ENCODE results near the gene MECR. TPM values are rescaled to one million over a fixed set of nuclear protein-coding genes. Genes with fewer than 3 reads are reported as not detected.
A peak's percentile ranks its signal among the peaks of the same experiment; 100 is the strongest.

MECR gene
- total and polyA plus RNA-seq, 2 experiments from 2014 or later = 25.7 to 32.3 TPM

DNA sequence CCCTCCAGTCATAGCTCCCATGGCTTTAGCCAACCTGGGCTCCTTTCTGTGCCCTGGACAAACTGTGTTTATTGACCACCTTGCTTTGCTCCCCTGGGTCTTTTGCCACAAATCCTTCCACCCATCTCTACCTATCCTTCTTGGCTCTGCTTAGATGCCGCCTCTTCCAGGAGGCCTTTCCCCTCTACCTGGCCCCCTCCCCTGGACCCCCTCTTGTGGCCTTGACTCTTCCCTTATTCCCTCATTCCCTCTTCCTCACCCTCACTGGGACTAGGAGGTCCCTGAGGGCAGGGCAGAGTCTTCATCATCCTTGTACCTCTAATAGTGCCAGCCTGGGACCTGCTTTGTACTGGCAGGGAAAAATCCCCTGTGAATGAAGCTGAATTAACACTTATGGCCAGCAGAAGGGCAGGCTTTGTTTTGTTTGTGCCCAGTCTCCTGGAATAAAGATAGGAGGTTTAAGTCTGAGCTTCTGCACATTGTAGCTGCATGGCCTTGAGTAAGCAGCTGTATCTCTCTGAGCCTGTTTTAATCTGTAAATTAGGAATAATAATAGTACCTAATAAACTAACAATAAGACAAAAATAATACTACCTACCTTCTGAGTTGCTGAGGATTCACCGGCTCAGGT, 19.3 kb upstream of the MECR start (continued):
- no peak for TF ChIP-seq CREB1 (CRISPR knock-in tag; IDR thresholded peaks at IDR 0.05; ENCODE audit: low read depth)
- no peak for TF ChIP-seq JUNB (IDR thresholded peaks at IDR 0.05; ENCODE audit: unreplicated experiment)
- TF ChIP-seq, protein P1, sequence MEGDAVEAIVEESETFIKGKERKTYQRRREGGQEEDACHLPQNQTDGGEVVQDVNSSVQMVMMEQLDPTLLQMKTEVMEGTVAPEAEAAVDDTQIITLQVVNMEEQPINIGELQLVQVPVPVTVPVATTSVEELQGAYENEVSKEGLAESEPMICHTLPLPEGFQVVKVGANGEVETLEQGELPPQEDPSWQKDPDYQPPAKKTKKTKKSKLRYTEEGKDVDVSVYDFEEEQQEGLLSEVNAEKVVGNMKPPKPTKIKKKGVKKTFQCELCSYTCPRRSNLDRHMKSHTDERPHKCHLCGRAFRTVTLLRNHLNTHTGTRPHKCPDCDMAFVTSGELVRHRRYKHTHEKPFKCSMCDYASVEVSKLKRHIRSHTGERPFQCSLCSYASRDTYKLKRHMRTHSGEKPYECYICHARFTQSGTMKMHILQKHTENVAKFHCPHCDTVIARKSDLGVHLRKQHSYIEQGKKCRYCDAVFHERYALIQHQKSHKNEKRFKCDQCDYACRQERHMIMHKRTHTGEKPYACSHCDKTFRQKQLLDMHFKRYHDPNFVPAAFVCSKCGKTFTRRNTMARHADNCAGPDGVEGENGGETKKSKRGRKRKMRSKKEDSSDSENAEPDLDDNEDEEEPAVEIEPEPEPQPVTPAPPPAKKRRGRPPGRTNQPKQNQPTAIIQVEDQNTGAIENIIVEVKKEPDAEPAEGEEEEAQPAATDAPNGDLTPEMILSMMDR (conservative IDR thresholded peaks at IDR 0.05; ENCODE audit: low read depth in 2 of 2) = no peak
- TF ChIP-seq, protein P2, sequence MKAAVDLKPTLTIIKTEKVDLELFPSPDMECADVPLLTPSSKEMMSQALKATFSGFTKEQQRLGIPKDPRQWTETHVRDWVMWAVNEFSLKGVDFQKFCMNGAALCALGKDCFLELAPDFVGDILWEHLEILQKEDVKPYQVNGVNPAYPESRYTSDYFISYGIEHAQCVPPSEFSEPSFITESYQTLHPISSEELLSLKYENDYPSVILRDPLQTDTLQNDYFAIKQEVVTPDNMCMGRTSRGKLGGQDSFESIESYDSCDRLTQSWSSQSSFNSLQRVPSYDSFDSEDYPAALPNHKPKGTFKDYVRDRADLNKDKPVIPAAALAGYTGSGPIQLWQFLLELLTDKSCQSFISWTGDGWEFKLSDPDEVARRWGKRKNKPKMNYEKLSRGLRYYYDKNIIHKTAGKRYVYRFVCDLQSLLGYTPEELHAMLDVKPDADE (IDR thresholded peaks at IDR 0.05) = no peak
- no peak for TF ChIP-seq STAT1 (IDR thresholded peaks at IDR 0.05; ENCODE audit: unreplicated experiment)
- TF ChIP-seq EZH2phosphoT487 (IDR thresholded peaks at IDR 0.05; ENCODE audit: unreplicated experiment) = no peak
- TF ChIP-seq, protein P3, sequence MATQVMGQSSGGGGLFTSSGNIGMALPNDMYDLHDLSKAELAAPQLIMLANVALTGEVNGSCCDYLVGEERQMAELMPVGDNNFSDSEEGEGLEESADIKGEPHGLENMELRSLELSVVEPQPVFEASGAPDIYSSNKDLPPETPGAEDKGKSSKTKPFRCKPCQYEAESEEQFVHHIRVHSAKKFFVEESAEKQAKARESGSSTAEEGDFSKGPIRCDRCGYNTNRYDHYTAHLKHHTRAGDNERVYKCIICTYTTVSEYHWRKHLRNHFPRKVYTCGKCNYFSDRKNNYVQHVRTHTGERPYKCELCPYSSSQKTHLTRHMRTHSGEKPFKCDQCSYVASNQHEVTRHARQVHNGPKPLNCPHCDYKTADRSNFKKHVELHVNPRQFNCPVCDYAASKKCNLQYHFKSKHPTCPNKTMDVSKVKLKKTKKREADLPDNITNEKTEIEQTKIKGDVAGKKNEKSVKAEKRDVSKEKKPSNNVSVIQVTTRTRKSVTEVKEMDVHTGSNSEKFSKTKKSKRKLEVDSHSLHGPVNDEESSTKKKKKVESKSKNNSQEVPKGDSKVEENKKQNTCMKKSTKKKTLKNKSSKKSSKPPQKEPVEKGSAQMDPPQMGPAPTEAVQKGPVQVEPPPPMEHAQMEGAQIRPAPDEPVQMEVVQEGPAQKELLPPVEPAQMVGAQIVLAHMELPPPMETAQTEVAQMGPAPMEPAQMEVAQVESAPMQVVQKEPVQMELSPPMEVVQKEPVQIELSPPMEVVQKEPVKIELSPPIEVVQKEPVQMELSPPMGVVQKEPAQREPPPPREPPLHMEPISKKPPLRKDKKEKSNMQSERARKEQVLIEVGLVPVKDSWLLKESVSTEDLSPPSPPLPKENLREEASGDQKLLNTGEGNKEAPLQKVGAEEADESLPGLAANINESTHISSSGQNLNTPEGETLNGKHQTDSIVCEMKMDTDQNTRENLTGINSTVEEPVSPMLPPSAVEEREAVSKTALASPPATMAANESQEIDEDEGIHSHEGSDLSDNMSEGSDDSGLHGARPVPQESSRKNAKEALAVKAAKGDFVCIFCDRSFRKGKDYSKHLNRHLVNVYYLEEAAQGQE (IDR thresholded peaks at IDR 0.05; ENCODE audit: unreplicated experiment) = no peak
- TF ChIP-seq POLR2AphosphoS5 (IDR thresholded peaks at IDR 0.05; ENCODE audit: low read depth) = no peak
- TF ChIP-seq NANOG (IDR thresholded peaks at IDR 0.05; ENCODE audit: borderline replicate concordance) = no peak
- no peak for TF ChIP-seq EZH2 (IDR thresholded peaks at IDR 0.05; ENCODE audit: low read depth, unreplicated experiment)
- no peak for TF ChIP-seq ZNF114 (CRISPR knock-in tag; IDR thresholded peaks at IDR 0.05)

DNA sequence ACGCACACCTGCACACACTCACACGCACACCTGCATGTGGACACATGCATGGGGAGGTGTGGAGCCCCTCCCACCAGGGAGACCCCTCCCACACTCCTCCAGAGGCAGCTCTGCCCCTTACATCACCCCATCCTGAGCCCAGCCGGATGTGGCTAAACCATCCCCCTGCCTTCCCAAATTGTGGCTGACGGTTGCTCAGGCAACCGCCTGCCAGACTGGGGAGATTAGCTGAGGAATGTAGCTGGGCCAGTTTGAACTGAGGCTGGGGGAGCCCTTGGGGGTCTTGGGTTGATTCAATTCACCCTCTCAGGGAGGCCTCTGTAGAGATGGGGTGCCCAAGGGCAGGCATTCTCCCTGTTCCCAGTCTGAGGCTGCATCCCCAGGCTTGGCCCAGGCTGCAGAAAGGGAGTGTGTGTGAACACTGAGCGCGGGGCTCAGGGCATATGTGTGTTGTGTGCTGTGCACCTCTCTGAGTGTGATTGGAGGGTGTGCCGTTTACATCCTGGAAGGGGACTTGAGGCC, 18.5 kb upstream of the MECR start:
- Mint-ChIP-seq H3K36me3 (ENCODE audit: low read depth) (no peaks in the 10 kb centered on the region; the same call in 2 of the 3 replicates), H3K4me1 (peaks cover 38% of the 10 kb centered on the region), H3K9me3 (no peaks in the 10 kb centered on the region; the same call in 2 of the 3 replicates), H3K27me3 (ENCODE audit: insufficient read depth, low read depth, poor library complexity) (peaks cover 14% of the 10 kb centered on the region), H3K27ac (peak overlapping the region; percentile 95), H3K4me3 (peak overlapping the region; percentile 43; the same call in 2 of the 3 replicates)
- H3K4me1 ChIP-seq (ENCODE audit: insufficient read depth) = peaks cover 29% of the 10 kb centered on the region
- H3K4me3 ChIP-seq = peak overlapping the region; percentile 37
- H3K9me2 ChIP-seq (ENCODE audit: insufficient read depth) = no peaks in the 10 kb centered on the region
- no peaks in the 10 kb centered on the region for H3K36me3 ChIP-seq (ENCODE audit: insufficient read depth)
- no peaks in the 10 kb centered on the region for H3K79me2 ChIP-seq (replicated peaks; ENCODE audit: insufficient read depth)
- peak overlapping the region; percentile 96 for H3K27ac ChIP-seq (ENCODE audit: low read depth)
- H3F3A ChIP-seq (replicated peaks; ENCODE audit: low read depth) = no peaks in the 10 kb centered on the region
- H2AFZ ChIP-seq = no peak overlapping the region
- ATAC-seq (peak; percentile 95), DNase-seq (ENCODE audit: low spot score) (peak; percentile 97)
- H3K27me3 ChIP-seq (ENCODE audit: insufficient read depth) = no peaks in the 10 kb centered on the region
- no peaks in the 10 kb centered on the region for H4K20me1 ChIP-seq (replicated peaks; ENCODE audit: insufficient read depth)
- peak; percentile 24; the same call in 1 of the 2 replicates for TF ChIP-seq NANOG (IDR thresholded peaks at IDR 0.05; ENCODE audit: borderline replicate concordance)
- no peak for TF ChIP-seq ZNF114 (CRISPR knock-in tag; IDR thresholded peaks at IDR 0.05)
- TF ChIP-seq, protein P1 (conservative IDR thresholded peaks at IDR 0.05; ENCODE audit: low read depth in 2 of 2) = no peak
- TF ChIP-seq EZH2phosphoT487 (IDR thresholded peaks at IDR 0.05; ENCODE audit: unreplicated experiment) = no peak
- 0 out of 2 replicates have a peak, but pooled peaks have one; percentile 25 for TF ChIP-seq POLR2AphosphoS5 (IDR thresholded peaks at IDR 0.05; ENCODE audit: low read depth)
- TF ChIP-seq, protein P2 (IDR thresholded peaks at IDR 0.05) = peak; percentile 9; the same call in 1 of the 2 replicates
- TF ChIP-seq CREB1 (CRISPR knock-in tag; IDR thresholded peaks at IDR 0.05; ENCODE audit: low read depth) = no peak
- H3K4me2 ChIP-seq = peak overlapping the region; percentile 78
